HG02678 (cell line): ENCODE results near the gene TBC1D22A.
"Not testable (repeated sequence)": the region's sequence is repeated elsewhere in the genome, so short reads cannot be mapped to it uniquely, and the experiment has no call there.

Source experiments
- ATAC-seq: cut with Tn5 transposase; IDR thresholded peaks from one replicate; pipeline ENCODE4 v1.9.1; 2021; ENCODE audit warnings: mild to moderate bottlenecking, moderate library complexity; ENCODE audit not compliant: unreplicated experiment

Gene TBC1D22A

GRCh38 chr22:47125603-47126002 lies 363.2 kb downstream of the TBC1D22A start:
- ATAC-seq, result no peak

GRCh38 chr22:47126344-47126811 lies 363.9 kb downstream of the TBC1D22A start:
- ATAC-seq, result no peak

- no peak for ATAC-seq
Measured at GRCh38 chr22:47127441-47127871, 365.0 kb downstream of the TBC1D22A start.

- no peak for ATAC-seq
Measured at GRCh38 chr22:47128216-47128615, 365.8 kb downstream of the TBC1D22A start.

- ATAC-seq, result no peak
Measured at GRCh38 chr22:47128622-47129215, 366.3 kb downstream of the TBC1D22A start.

GRCh38 chr22:47129902-47130635 lies 367.6 kb downstream of the TBC1D22A start:
- ATAC-seq, result no peak

GRCh38 chr22:47130883-47131631 lies 368.6 kb downstream of the TBC1D22A start:
- ATAC-seq, result no peak

- ATAC-seq, result no peak
Measured at GRCh38 chr22:47131632-47132427, 369.4 kb downstream of the TBC1D22A start.

- no peak for ATAC-seq
Measured at GRCh38 chr22:47132428-47132825, 370.0 kb downstream of the TBC1D22A start.

GRCh38 chr22:47133061-47133969 lies 370.9 kb downstream of the TBC1D22A start:
- no peak for ATAC-seq

- ATAC-seq, result no peak
Measured at GRCh38 chr22:47134222-47134621, 371.8 kb downstream of the TBC1D22A start.

- ATAC-seq, result no peak
Measured at GRCh38 chr22:47135338-47135737, 372.9 kb downstream of the TBC1D22A start.

- no peak for ATAC-seq
Measured at GRCh38 chr22:47136050-47136449, 373.6 kb downstream of the TBC1D22A start.

- no peak for ATAC-seq
Measured at GRCh38 chr22:47136671-47137070, 374.2 kb downstream of the TBC1D22A start.

- ATAC-seq, result no peak
Measured at GRCh38 chr22:47139013-47139789, 376.8 kb downstream of the TBC1D22A start.

- no peak for ATAC-seq
Measured at GRCh38 chr22:47139790-47140119, 377.3 kb downstream of the TBC1D22A start.

GRCh38 chr22:47140975-47141374 lies 378.5 kb downstream of the TBC1D22A start:
- not testable (repeated sequence) for ATAC-seq

GRCh38 chr22:47142427-47143046 lies 380.1 kb downstream of the TBC1D22A start:
- no peak for ATAC-seq
